Stromal cell of bone marrow (primary cell): ENCODE measurements around the gene CISTR.

Experiments used
- DNase-seq: peaks from one replicate; pipeline ENCODE4 v3.0.0-alpha.2; 2012; ENCODE audit warnings: low read depth

CISTR gene

DNA sequence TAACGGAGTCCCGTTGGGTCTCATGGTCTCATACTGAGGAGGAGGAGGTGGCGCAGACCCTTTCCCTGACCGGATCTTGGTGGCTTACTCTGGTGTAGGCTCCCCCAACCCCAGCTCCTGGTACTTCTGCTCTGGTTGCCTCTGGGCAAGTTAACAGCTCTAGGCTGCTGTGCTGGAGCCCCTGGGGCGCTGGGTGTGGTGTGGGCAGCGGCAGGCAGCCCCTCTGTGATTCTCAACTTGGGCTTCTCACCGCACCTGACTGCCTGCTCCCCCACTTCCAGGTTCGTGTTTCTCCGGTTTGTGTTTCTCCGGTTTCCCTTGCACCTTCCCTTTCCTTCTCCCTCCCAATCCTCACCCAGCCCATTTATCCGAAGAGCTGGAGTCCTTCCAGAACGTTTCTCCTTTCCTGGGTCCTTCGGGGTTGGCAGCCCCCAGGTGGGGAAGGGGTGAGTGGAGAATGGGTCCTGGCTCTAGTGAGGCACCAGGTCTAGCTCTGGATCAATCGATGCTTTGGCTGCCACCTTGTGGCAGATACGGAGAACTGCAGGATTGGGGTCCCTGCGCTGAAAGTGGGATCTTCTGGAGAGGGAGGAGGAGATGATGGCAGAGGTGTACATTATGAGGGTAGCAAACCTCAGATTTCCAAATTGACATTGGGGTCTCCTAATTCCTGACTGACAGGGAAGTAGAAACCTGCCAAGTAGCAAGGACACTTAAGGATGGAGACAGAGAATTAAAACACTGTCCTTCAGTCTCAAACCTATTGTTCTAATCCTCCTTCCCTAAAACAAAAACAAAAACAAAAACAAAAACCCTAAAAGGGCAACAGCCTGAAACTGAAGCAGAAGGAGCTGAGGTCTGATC, 8.3 kb downstream of the CISTR start:
- DNase-seq, result no peak

DNA sequence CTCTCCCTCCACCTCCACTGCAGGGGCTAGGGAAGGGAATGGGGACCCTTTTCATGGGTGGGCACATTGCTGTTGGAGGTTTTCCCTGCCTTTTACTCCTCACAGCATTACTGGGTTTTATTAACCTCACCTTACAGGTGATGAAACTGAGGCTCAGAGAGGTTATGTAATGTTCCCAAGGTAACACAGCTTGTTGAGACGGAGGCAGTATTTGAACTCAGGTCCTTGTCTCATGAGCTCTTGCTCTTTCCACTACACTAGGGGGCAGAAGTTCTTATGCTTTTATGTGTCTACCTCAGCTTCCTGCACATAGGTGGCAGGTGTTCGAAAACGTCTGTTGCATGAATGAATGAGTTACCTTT, 11.7 kb downstream of the CISTR start:
- DNase-seq, result no peak

DNA sequence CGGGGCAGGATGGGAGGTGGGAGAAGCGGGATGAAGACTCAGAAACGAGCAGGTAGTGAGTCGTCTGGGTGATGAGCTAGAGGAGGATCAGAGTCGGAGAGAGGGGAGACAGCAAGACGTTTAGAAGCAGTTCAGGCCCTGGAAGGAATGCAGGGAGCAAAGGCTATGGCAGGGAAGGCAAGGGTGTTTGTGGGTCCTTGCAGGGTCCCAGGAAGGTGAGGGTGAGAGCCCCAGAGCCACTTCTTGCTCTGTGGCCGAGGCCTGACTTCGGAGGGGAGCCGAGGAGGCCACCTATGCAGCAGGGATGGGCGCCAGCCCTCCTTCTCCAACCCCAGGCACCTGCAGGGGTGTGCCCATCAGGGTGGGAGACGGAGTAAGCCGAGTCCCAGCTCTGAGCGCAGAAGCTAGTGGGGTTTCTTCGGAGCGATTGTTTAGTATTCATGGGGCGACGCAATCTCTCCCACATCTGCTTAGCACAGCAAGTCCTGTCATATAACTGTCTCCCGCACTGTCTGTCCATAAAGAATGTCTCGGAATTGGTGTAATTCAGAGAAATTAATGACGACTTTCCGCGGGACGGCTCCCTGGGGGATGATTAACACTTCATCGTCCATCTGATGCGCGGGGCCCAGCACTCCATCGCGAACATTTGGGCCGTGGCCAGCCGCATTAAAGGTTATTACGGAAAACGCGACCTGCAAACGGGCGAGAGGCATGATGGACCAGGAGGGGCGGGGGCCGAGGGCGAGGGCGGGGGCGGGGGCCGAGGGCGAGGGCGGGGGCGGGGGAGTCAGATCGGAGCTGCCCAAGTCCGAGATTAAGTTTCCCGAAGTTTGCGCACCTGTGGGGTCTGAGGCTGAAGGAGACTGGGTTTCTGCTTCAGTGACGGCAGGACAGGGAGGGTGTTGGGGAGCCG, 12.3 kb downstream of the CISTR start:
- no peak for DNase-seq

DNA sequence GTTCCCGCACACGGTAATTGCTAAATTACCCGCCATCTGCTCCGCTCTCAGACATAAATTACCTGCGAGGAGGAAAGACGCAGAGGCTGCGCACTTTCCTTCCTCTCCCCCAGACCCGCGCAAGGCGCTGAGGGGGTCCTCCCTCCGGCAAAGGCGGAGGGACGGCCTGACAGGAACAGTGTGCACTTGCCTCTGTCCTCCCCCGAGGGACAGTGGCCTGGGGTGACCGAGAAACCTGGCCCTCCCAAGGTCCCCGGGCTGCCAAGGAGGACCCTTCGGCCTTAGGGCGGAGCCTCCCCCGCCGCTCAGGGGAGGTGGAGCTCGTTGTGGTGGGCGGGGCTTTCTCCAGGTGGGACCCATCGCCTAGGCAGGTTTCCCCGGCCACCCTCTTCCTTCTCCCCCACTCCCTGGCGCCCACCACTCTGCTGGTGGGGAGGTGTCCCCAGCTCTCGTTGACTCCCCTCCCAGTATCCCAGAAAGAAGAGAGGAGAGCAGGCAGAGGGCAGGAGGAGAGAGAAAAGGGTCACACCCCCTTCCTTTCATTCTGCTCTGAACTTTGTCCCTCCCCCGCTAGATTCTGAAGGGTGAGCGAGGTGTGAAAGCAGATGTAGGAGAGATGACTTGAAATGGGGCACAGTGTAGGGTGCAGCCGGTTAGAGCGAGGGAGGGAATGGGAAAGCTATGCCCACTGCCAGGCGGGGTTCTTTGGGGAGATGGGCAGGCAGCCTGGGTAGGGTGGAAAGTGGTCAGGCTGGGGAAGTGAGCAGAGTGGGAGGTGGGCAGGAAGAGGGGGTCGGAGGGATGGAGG, 13.2 kb downstream of the CISTR start:
- DNase-seq, result no peak

DNA sequence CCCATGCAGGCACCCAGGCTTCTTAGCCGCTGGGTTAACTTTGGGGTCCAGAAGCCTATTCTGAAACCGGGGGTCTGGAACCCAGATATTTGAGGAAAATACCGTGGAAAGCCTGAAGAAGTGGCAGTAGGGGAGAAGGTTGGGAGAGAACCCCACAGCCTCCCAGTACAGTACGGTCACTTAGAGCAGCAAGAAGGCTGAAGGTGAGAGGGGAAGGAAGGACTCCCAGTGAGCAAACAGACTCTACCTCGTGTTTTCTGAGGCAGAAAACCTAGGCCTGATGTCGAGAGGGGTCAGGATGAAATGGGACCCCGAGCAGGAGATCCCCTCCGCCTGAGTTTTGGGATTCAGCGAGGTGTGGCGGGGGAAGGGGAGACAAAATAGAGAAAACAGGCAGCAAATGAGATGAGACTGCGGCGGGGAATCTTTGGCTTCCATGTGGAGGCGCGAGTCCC, 13.8 kb downstream of the CISTR start:
- DNase-seq, result no peak

DNA sequence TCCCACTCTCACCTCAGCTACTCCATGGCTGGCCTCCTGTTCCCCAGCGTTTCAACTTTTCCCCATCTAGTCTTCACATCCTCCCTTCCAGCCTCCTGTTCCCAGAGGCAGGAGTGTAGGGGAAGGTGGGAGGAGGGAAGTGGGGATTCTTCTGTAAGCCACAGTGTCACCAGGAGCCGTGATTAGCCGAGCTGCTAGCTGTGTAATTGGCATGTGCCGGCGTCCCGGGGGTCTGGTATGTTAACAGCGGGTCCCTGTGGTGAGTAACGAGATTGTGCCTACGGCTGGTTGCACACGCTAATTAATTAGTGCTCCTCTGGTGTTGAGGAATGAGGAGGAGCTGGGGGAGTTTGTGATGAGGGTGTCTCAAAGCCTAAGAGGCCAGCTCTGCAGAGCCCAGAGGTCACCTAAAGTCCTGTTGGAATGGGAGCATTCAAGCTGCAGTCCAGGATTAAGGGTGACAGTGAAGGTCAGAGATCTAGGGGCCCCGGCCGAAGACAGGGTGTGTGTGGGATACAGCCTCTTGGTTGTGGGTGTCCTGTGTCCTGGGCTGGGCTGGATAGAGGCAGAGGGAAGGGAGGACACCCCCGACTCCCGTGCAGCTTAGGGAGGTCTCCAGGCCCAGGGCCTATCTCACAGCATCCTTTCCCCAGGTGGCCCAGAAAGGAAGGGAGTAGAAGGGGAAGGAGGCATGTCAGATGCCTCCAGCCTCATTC, 14.5 kb downstream of the CISTR start:
- no peak for DNase-seq

DNA sequence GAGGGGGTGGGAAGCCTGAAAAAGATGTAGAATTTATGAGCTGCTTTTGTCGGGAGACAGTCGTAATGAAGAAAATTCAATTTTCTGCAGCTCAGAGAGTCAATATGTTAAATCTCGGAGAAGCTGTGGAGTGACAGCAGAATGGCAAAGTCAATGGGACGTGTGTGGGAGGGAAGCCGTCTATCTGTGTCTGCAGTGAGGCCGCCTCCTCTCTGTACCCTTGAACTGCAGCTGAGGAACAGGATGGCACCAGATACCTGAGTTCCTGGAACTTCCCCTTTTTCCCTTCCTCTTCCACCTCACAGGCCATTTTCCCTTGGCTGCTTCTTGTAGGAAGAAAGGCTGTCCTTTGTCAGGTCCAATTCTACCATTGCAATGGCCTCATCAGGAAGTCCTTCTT, 15.2 kb downstream of the CISTR start:
- no peak for DNase-seq

DNA sequence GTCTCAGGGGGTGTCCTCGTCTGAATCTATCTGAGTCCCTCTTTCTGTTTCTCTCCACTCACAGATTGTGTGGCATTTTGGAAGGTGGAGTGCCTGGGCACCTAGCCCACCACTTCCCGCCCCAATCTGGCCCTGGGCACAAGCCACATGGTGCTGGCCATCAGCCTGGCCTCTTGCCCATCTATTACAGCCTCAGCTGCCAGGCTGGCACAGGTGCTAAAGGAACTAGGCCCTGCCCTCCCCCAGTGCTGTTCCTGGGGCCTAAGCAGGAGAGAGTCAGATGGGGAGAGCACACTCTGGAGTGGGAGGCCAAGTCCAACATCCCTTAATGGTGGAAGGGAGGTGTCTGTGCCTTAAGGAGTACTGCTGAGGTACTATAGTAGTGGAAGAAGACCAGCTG, 16.2 kb downstream of the CISTR start:
- no peak for DNase-seq

DNA sequence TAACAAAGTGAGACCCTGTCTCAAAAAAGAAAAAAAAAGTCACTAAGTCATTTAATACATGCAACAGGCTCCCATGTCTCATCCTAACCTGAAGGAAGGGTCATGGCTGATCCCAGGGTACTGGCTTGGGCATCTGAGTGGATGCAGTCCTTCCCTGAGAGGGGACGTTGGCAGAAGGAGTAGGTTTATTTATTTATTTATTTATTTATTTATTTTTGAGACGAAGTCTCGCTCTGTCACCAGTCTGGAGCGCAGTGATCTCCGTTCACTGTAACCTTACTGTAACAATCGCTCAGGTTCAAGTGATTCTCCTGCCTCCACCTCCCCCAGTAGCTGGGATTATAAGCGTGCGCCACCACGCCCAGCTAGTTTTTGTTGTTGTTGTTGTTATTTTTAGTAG, 17.4 kb downstream of the CISTR start:
- DNase-seq, result no peak

DNA sequence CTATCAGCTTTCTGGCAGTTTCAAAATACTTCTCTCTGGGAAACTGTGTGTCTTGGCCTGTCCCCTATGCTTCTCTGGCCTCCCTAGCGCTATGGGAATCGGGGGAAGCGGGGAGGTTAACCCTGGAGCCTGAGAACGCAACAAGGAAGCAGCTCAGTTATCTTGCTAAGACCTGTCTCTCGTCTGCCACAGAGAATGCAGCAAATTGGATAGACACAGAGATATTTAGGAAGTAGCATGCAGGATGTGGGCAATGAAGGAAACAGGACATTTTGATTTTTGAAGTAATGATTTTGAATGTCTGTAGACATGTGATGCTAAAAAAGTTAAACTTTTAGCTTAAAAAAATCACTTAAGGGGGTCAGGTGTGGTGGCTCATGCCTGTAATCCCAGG, 18.0 kb downstream of the CISTR start:
- DNase-seq, result no peak

DNA sequence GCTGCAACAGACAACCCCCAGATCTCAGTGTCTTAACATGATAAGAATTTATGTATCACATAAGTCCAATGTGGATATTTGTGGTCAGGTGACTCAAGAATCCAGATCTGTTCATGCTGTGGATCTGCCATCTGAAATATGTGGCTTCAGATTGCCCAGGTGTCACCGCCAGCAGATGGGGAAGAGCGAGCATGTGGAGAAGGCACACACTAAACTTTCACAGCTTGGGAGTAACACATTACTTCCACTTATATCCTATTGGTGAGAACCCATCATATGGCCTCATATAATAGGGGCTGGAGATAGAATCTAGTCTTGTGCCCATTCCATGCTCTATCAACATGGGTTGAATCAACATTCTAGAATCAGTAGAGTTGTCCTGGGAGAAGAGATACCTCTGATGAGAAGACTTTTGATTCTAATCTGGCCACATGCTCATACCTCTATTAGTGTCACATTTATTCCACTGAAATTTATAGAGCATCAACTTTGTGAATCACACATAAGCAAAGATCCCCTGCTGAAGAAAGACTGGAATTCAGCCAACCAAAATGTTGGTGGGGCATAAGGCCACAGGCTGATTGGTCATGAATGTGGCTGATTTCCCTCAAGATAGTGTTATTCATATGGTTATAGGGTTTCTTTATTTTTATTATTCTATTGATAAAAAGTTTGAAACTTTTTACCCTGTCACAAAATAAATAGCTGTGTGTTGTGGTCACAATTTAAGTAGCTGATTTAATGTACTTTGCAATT, 18.6 kb downstream of the CISTR start:
- peak; percentile 48 for DNase-seq

DNA sequence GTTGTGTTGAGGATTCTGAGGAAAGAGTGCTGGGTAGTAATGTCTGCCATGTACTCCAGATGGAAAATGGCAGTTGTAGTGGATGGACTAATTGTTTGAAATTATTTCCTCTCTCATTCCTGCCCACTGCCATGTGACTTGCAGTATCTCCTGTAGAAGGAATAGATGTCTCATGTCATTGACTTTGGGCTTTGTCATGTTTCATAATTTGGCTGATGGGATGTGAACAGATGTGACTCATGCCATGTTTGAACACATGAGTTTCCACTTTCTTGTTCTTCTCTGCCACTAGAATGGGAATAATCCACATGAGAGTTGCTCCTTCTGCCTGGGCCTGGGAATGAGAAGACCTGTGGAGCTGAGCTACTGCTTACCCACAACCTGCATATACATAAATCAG, 22.1 kb downstream of the CISTR start:
- no peak for DNase-seq

DNA sequence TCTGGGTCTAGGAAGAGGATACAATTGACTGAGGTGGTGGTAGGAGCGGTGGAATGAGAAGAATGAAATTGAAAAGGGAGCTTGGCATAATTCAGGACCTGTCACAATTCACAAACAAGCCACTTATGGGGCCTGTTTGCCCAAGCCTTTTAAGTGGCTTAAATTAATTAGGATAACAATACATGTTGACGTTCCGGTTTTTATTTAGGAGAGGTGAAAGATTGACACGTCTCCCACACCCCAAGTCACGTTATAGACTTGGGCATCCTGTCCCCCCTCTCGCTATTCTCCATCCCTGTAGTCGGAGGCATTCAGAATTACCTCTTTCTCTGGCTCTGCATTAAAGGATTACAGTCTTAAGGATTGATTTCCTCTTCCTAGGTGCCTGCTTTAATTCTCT, 23.6 kb downstream of the CISTR start:
- no peak for DNase-seq

DNA sequence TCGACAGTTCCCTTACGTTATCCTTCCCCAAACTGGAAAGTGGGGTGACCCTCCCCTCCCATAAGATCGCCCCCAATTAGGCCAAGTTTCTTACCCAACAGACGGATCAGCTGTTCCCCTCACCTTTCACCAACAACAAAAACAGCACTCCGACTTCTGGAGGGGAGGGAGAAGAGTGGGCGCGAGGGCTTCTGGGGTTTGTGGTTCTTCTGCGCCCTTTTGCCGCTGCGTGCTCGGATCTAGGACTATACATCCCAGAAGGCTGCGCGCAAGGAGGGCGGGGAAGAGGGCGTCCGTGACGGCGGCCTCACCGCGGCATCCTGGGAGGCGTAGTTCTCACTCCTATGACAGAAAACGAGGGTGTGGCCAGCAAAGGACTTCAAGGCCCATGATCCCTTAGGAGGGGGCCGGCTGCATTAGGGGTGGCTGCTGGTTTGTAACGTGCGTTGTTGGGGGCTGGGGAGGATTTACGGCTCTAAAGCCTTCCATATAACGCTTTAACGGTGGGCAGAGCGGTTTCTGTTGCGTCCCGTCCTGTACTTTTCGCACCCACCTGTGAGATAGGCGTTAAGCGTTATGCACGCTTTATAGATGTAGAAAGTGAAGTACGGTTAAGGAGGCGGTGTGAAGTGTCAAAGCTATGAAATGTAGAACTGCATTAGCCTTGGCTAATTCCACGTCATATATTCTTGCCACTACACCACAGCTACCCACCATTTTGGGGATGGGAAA, 24.3 kb downstream of the CISTR start, which contains the start of gene CALCOCO1:
TSS of gene CALCOCO1 (minus strand) at position 143 of the 732 bp plus-strand sequence. CDS start 2,210 bp downstream, outside the sequence.
- peak; percentile 99 for DNase-seq

DNA sequence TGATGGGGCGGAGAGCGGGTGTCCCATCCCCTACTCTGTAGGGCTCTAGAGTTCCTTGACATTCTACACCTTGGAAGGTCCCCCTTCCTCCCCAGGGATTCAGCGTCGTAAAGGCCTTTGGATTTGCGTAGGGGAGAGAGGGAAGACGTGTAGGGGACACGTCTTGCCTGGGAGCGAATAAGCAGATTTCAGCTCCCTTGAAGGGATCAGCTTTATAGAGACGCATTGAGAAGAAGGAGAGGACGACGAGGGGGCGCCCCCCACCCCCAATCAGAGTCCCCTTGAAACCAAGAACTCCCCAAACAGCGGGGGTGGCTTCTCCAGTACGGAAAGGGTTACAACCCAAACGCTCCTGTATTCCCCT, 24.9 kb downstream of the CISTR start:
- no peak for DNase-seq

DNA sequence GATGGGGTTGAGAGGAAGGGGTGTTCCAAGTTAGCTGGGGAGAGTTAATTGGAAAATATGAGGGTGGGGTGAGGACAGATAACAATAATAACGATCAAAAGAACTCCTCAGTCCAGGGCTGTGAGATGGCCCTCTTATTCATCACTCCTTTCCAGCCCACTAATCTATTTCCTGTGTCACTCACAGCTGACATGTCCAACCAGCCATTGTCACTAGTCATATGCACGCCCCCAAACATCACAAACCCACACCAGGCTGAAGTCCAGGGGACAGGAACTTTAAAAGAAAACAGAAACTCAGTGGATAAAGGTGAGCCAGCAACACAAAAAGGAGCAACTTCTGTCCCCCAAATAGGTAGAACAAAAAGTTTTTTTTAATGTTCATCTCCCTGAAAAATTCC, 25.4 kb downstream of the CISTR start:
- no peak for DNase-seq

DNA sequence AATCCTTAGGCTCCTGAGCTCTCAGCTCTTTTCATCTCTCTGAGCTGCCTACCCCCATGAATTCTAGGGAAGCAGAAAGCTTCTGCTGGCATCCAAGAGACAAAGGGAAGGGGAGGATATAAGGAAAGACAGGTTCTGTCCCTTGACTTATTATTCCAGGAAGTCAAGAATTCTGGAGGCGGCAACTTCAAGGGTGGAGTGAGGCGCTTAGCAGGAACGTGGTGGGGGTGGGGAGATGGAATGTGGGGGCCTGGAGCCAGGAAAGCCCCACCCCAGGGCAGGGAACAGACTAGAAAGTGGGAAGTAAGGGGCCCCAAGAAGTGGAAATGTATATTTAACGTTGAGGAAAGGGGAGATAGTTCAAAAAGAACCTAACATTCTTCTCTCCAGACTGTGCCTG, 26.0 kb downstream of the CISTR start:
- no peak for DNase-seq

DNA sequence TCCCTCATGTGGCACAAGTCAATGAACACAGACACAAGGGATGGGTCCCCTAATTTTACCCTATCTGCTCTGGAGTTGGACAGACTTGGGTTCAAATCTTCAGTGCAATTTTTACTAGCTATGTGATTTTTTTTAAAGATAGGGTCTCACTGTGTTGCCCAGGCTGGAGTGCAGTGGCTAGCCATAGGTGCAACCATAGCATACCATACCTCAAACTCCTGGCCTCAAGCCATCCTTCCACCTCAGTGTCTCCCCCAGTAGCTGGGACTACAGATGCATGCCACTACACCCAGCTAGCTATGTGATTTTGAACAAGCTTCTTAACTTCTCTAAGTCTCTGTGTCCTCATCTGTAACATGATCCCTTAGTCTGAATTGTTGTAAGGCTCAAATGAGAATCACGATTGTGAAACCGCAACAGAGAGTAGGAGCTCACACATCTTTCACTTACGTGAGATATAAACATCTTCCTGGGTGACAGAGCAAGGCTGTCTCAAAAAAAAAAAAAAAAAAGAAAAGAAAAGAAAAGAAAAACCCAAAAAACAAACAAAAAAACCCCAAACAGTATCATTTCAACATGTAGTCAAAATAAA, 29.2 kb downstream of the CISTR start:
- DNase-seq, result no peak

DNA sequence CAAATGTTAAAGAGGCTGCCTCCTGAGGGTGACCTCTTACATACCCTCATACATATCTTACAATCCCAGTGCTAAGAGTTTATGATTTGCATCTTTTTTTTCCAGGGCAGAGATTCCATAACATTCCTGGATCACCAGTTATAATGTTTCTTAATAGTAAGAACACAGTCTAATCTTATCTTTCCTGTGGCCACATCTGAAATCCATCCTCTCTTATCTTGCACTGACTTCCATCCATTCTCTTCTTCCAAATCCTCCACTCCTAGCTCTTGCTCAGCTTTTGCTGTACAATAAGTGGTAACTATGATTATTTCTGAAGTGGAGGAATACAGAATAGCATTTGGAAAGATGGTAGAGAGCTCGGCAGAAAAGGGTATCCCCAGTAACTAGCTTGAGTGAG, 30.8 kb downstream of the CISTR start:
- no peak for DNase-seq

DNA sequence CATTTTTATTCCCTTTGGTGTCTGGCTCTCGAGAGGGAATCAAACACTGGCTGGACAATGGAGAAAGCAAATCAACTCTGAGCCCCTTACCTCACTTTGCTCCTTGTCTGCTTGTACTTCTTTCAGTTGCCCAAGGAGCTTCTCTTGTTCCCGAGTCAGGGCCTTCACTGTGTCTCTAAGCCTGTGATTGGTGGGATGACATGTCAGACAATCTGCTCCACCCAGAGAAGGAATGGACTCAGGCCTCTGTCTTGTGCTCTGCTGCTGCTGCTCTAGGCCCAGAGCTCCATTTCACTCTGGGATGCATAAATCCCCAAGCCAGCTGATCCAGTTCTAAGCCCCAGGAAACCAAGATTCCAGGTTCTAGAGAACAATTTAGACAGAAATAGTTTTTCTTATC, 32.1 kb downstream of the CISTR start:
- no peak for DNase-seq
